Stimulated activated CD8-positive, alpha-beta memory T cell treated with anti-CD3 and anti-CD28 coated beads, Interleukin-4, amount 100 ng/mL, for 1 hour (primary cell): Measurements from ENCODE around the gene ITGB7.

Experiments
- DNase-seq, 2 donors: peaks; one replicate each; pipeline ENCODE4 v3.0.0-alpha.2; 2020; ENCODE audit warnings: low read depth in 2 of 2, low spot score in 1 of 2

Gene ITGB7

DNA sequence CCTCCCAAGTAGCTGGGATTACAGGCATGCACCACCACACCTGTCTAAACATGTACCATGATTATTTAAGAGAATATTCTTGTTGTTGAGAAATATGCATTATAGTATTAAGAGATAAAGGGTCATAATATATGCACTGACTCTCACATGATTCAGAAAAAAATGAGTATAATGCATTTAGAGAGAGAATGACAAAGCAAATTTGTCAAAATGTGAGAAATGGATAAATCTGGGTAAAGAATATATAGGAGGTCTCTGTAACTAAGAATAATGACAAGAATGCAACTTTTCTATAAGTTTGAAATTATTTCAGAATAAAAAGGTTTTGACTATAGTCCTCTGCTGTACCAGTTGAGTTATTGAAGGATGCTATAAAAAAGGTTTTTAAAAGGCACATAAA lies 54.7 kb downstream of the ITGB7 start:
- no peak for DNase-seq

DNA sequence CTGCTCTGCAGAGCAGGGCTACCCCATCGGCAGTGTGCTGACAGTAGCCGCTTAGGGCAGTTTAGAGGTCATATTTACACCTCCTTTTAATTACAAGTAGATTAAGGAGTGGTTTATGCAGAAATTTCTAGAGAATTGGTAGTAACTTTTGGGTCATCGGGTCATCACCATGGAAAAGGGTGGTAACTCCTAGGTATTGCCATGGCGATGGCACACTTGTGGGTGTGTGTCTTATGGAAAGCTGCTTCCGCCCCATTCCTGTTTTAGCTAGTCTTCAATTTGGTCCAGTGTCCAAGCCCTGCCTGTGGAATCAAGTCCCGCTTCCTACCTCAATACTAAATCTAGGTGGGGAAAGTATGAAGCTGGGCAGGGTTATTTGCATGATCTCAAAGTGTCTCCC lies 56.0 kb downstream of the ITGB7 start:
- DNase-seq: no peak

DNA sequence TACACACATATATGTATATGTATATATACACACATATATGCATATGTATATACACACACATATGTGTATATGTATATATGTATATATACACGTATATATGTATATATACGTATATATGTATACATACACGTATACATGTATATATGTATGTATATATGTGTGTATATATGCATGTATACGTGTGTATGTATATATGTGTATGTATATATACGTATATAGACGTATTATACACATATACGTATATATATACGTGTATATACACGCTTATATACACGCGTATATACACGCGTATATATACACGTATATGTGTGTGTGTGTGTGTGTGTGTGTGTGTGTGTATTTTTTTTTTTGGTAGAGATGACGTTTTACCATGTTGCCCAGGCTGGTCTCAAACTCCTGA lies 59.4 kb downstream of the ITGB7 start:
- no peak for DNase-seq

DNA sequence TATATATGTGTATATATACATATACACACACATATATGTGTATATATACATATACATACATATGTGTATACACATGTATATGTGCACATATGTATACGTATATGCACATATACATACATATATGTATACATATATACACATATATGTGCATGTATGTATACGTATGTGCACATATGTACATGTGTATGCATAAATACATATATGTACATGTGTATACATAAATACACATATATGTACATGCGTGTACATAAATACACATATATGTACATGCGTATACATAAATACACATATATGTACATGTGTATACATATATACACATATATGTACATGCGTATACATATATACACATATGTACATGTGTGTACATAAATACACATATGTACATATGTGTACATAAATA lies 59.9 kb downstream of the ITGB7 start:
- DNase-seq: no peak

DNA sequence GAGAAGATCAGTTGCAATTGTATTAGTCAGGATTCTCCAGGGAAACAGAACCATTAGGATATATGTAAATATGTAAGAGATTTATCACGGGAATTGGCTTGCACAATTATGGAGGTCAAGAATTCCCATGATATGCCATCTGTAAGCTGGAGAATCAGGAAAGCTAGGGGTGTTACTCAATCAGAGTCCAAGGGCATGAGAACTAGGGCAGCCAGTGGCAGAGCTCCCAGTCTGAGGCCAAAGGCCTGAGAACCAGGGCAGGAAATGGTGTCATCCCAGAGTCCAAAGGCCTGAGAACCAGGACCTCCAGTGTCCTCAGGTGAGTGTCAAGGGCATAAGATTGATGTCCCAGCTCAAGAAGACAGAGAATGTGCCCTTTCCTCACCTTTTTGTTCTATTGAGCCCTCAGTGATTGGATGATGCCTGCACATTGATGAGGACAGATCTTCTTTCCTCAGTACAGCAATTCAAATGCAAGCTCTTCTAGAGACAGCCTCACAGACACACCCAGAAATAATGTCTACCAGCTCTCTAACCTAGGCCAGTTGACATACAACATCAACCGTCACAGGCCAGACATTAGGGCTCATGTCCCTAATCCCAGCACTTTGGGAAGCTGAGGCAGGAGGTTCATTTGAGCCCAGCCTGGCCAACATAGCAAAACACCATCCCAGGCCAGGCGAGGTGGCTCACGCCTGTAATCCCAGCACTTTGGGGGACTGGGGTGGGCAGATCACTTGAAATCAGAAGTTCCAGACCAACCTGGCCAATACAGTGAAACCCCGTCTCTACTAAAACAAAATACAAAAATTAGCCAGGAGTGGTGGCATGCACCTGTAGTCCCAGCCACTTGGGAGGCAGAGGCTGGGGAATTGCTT lies 61.4 kb downstream of the ITGB7 start:
- no peak for DNase-seq

DNA sequence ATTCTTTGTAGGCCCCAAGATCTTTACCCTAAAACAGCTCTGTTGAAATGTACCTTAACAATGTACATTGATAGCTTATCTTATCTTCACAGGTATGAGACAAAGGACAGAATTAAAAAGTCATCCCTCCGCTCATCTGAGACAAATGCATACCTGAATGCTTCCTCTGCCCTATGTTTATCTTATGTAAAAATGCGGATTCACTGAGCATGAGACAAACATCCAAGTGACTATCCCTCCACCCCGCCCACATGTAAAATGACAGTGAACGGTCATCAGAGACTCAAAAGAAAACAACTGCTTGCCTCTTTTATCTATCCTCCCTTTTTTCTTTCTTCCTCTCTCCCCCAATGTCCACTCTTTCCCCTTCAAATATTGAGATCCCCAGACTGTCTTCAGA lies 63.7 kb downstream of the ITGB7 start:
- DNase-seq: no peak
